Activated T-cell treated with anti-CD3 and anti-CD28 coated beads for 4 hours (primary cell): ENCODE measurements around the gene H1-8.

Source experiments
- DNase-seq: peaks from one replicate; pipeline ENCODE4 v3.0.0-alpha.2; 2020

The H1-8 gene

DNA sequence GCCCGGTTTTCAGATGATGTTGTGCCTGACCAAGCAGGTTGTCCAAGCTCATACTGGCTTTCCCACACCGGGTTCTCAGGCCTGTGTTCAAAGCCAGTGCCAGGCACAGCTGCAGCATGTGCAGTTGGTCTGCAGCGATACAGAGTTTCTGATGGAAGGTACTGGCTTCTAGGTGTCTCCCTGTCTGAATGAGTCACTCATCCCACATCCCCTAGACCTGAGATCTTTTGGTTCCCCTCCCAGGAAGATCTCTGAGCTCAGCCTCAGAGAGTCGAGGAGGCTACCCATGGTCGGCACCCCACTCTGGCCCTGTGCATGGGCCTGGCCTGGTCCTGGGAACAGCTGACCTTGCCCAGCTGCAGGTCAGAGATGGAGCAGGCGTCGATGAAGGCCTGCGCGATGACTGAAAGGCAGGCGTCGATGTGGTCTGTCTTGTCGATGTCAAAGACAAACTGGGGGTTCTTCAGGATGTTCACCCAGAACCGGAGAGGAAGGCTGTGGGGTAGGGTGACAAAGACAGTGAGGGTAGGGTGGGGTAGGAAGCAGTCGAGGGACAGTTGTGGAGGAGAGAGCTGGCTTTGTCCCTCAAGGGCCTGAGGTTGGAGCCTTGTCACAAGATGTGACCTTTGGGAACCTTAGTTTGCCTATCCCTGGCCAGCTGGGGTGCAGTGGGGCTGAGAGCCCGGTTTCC is 15.3 kb downstream of the H1-8 start:
- no peak for DNase-seq

DNA sequence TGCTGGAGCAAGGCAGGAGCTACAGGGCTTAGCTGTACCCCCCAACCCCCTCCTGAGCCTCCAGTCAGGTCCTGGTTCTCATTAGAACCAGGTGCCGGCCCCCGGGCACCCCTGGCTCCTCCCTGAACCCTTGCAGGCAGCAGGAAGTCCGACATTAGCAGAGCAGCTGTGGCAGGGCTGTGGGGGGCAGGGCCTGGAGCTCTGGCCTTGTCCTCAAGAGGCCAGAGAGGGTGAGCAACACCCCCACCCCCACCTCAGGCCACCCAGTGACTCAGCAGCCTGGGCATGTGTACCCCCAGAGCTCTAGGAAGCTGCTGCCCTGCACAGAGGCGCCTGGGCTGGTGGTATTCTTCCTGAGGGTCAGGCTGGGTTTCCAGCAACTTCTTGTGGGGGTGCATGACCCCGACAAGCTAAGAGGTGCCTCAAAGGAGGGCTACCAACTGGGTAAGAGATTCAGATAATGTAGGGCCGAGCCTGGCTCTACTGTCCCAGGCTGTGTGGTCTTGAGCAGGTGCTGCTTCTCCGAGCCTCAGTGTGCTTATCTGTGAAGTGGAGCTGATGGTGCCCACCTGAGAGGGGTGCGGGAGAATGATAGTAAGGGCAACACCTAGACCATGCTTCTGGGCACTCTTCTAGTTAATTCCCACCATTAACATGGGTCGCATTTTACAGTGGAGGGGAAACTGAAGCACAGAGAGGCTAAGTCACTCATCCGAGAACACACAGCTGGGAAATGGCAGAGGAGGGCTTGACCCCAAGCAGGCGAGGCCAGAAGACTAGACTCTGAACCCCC is 16.0 kb downstream of the H1-8 start:
- DNase-seq = no peak

GRCh38 chr3:129559565-129560079 is 16.6 kb downstream of the H1-8 start:
- DNase-seq = no peak

GRCh38 chr3:129560269-129560787 is 17.4 kb downstream of the H1-8 start:
- DNase-seq = no peak

GRCh38 chr3:129560911-129561594 is 18.1 kb downstream of the H1-8 start:
- no peak for DNase-seq

GRCh38 chr3:129561619-129562248 is 18.8 kb downstream of the H1-8 start:
- DNase-seq = no peak

DNA sequence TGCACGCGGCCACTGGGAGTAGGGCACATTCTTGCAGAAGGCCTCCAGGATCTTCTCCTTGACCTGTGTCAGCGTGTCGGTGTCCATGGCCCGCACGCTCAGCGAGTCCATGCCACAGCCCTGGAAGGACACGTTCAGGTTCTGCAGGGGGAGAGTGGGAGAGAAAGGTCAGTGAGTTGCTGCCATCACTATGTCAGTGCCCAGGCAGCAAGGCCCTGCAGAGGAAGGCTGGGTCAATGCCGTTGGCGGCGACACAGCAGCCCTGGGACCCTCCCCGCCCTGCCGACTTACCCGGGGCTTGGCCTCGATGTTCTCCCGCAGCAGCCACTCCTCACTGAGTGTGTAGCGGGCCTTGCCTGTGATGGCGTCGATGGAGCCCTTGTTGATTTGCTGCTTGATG is 19.8 kb downstream of the H1-8 start:
- no peak for DNase-seq

DNA sequence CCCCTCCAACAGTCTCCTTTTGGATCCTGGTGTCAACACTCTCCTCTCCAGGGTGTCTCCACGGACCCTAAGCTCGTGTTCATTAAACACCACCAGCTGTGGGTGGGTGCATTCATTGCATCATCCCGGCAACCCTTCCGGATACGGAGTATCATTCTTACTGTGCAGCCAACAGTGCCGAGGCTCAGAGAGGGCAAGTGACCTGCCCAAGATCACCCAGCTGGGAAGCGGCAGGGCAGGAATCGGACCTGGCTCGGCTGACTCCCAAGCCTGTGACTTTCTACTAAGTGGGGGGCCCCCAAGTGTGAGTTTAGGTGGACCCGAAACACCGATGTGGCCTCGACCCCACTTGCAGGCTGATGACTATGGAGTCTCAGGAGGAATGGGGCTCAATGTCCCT is 20.4 kb downstream of the H1-8 start:
- no peak for DNase-seq

- DNase-seq = no peak
These were observed 21.0 kb downstream of the H1-8 start for GRCh38 chr3:129563850-129564535.

GRCh38 chr3:129564981-129565644 is 22.1 kb downstream of the H1-8 start:
- no peak for DNase-seq

DNA sequence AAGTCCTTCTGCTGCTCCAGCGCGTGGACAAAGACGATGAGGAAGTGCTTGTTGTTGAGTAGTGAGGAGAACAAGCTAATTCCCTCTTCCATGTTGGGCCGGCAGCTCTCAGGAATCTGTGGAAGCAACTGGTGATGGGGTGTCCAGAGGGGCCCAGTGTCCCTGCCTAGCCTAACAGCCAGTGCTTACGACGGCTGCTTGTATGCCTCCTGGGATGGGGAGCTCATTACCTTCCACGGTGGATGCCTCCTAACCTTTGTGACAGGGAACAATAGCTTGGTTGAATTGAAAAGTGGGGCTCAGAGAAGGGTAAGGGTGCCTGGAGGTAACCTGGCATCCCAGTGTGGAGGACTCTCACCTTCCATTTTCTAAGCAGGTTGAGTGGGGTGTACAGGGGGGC is 22.9 kb downstream of the H1-8 start:
- no peak for DNase-seq

GRCh38 chr3:129567176-129567705 is 24.3 kb downstream of the H1-8 start:
- DNase-seq = no peak

GRCh38 chr3:129567939-129568338 is 25.0 kb downstream of the H1-8 start:
- DNase-seq = no peak

DNA sequence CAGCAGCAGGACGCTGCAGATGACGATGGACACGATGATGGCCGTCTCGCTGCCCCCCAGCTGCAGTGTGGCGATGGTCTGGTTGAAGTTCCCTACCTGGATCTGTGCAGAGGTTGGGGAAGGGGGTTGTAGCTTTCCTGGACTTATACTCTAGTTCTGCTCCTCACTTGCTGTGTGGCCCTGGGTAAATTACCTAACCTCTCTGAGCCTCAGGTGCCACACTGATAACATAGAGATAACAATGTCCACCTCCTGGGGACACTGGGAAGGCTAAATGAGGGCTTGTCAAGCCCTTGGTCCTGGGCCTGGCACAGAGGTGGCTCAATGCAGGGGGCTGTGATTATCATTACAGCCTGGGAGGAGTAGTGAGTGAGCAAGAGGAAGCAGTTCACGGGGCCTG is 26.9 kb downstream of the H1-8 start:
- DNase-seq = no peak

DNA sequence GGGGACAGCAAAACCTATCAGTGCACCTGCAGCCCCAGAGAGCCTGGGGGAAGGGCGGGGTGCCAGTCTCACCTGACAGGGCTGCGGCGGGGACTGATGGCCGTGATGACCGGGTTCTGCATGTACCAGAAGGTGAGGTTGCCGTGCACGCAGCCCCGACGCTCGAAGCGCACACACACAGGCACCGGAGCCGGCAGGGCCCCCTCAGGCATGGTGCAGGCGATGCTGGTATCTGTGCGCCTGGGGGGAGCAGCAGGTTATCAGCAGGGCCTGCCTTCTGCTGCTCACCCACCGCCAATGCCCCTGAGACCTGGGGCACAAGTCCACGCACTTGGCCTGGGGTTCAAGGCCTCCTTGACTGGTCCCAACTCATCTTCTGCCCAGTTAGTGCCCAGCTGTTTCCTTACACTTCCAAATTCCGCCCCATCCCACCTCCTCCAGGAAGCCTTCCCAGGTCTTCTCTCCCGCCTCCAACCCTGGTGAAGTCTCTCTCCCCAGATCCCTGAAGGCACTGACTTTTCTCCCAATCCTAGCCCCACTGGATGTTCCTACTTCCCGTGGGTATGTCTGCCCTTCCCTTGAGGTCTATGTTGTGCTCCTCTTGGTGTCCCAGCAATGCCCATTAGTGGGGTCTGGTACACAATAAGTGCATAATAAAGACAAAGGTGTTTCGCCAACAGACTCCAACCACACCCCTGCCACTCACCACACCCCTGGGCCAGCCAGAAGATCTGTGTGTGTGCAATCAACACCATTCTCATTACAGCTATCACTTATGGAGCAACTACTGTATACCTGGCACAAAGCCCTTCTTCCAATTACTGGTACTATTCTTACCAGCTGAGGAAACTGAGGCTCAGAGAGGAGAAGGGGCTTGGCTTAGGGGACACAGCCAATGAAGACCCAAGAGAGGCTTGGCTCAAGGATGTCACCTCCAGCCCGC is 28.9 kb downstream of the H1-8 start:
- DNase-seq = no peak

DNA sequence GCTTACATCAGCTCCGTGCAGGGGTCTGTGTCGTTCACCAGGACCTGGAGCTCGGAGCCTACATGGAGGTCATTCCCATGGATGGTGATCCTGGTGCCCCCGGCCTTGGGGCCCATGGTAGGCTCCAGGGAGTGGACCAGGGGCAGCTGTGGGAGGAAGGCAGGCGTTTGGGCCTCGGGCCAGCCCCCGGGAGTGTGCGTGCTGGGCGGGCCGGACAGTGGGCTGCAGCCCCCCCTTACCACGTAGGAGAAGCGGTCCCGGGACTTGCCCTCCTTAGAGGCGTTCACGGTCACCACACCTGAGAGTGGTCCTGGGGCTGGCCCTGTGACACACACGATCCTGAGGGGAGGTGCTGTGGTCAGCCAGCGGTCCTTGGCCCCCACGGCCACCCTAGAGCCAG is 29.6 kb downstream of the H1-8 start:
- no peak for DNase-seq

- no peak for DNase-seq
These were observed 30.5 kb downstream of the H1-8 start for GRCh38 chr3:129573493-129573892.

- DNase-seq = no peak
These were observed 31.2 kb downstream of the H1-8 start for GRCh38 chr3:129574206-129574605.

- no peak for DNase-seq
These were observed 32.4 kb downstream of the H1-8 start for GRCh38 chr3:129575233-129575996.

DNA sequence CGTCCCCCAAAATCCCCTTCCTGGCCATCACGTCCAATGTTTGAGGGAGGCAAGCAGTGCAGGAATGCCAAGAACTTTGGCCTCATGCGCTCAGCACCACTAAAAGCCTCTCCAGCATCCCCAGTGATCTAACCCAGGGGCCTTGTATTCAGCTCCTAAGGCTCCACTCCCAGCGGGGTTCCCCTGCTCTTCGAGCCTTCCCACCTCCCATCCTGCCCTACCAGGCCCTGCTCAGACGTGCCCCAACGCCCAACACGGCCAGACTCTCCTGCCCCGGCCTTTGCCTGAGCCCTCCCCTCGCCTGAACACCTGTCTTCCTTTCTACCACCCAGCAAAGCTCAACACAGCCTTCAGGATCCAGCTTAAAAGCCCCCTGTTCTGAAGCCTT is 33.0 kb downstream of the H1-8 start:
- no peak for DNase-seq
